ENCODE results near the gene FGD5.

Gene FGD5

GRCh38 chr3:14853271-14853951 is 34.6 kb downstream of the FGD5 start:
- DNase-seq: no peak

DNA sequence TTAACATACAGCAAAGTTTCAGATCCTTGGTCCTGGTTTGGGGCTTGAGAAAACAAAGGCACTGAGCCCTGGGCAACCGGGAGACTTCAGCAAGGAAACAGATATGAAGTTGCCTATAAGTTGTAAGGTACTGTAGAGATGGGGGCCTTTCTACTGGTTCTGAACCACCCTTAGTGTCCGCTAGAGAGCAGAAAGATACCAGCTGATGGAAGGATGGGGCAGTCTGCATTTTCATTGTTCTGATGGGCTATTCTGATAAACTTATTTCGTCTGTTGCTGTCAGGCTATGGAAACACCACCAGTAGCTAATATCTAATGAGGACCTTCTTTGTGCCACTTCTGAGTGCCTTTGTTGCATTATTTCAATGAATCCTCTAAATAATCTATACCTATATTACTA is 38.7 kb downstream of the FGD5 start:
- DNase-seq: no peak

- no peak for DNase-seq
These were observed 39.3 kb downstream of the FGD5 start for GRCh38 chr3:14858105-14858504.

- DNase-seq: no peak
These were observed 41.1 kb downstream of the FGD5 start for GRCh38 chr3:14859880-14860279.

DNA sequence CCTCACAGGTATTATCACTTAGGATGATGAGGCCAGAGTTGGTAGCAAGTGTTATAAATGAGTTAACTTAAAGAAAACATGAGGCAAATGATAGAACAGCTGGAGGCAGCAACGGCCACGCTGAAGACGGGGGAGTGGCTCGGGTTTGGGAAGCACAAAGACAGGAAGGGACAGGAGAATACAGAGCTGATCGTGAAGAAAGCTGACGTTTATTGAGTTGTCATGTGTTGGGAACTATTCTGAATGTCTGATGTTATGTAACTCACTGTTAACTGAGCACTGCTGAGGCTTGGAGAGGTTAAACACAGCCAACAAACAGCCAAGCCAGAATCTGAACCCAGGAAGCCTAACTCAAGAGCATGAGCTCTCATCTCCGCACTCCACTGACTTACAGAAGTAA is 42.3 kb downstream of the FGD5 start:
- no peak for DNase-seq

DNA sequence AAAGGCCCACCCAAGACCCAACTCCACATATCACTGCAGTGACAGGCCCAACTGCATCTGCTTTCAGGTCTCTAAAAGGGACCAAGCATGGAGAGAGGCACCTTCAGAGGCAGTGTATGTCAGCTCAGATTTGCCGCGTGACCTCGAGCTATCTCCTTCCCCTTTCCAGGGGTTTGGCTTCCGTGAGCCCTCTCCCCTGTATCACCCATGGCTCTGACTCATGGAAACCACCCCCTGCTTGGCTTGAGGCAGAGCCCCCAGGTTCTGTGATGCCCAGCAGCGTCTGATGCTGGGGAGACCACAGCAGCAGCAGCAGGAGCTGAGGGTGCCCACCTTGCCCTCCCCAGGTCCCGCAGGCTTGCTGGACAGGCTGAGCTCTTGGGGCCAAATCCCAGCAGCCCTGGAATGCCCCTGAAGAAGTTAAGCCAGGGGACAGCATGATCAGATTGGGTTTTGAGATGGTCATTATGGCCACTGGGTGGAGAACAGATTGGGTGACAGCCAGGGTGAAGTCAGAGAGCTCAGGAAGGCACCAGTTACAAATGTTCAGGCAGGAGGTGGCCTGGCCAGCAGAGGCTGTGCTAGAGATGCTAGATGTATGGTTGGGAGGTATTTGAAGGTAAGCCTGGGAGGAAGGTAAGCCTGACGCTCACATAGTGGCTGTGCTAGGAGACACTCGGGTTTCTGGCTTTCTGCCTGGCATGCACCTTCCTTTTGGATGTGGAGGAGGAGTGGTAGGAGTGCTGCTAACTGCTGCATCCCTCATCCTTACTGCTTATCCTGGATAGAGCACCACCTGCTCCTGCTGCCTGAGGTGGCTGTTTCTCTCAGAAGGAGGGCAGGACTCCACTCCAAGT is 42.9 kb downstream of the FGD5 start:
- DNase-seq: no peak

DNA sequence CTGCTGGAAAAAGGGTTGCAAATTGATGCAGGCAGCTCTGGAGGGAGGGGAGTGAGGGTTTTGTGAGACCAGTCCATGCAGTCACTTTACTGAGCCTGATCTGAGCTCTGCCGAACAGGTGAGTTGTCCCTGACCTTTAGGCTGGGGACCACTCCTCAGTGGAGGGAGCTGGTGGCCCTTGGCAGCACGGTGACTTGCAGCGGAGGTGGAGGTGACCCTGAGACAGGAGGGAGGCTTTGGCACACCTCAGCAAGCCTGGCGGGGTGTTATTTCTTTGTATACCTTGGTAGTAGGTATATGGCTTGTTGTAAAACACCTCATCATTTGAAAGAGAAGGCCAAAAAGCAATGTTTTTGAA is 43.5 kb downstream of the FGD5 start:
- DNase-seq: no peak

GRCh38 chr3:14862661-14863230 is 44.0 kb downstream of the FGD5 start:
- DNase-seq: no peak

DNA sequence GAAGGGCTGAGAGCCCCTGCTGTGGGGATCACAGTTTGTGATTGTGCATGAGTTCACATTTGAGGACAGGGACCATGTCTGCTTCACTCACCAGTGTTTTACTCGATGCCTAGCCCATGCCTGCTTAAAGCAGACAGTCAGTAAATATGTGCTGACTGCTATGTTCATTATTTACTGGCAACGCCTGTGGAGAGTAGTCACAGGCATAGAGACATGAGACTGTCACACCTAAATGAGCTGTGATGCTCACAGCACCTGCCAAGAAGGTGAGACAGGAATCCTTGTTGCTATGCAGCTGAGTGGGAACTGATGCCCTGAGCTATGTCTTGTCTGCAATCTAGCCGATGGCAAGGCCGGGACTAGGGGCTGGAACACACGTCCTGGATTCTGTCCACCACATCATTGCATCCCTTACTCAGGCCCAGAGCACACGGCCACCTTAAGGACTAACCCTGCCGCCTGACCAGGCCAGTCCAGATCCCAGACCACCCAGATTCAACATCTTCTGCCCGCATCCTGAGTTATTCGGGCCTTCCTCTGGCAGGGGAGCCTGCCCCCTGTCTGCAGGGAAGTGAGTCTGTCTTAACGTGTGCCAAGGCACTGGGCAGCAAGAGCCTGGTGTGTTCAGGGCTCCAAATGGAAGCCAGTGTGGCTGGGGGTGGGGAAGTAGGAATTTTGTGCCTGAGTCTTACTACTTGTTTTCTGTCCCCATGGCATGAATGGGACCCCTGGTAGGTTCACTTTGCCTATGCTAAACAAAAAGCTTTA is 44.8 kb downstream of the FGD5 start:
- DNase-seq: no peak

DNA sequence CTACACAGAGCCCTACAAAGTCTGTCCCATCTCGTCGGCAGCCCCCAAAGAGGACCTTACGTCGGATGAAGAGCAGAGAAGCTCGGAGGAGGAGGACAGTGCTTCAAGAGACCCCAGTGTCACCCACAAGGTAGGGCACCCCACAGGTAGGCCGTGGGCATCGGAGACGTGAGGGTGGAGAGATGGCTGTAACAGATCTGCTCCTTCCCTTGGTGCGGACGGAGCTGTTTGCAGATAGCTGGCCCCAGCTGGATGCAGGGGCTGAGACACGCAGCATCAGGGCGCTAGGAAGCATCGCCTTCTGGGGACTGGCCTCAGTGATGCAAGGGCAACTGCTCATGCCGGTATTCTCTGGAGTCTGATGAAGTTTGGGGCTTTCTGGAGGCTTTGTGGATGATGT is 45.4 kb downstream of the FGD5 start:
- no peak for DNase-seq

DNA sequence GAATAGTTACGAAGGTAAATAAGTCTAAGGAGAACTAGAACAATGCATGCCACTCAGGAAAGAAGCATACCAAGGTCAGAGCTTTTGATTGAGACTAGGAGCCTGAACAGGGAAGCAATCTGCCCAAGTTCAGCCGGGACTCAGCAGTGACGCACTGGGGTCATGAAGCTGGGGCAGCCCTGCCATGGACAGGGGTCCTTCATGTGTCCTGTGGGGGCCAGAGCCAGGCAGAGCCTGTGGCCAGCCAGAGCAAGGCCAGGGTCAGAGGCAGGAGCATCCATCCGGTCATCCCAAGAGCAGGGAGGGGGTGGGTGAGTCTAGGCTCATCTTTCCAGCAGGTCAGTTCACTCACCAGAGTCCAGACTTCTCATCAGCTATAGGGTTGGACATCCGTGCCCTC is 47.9 kb downstream of the FGD5 start:
- no peak for DNase-seq

DNA sequence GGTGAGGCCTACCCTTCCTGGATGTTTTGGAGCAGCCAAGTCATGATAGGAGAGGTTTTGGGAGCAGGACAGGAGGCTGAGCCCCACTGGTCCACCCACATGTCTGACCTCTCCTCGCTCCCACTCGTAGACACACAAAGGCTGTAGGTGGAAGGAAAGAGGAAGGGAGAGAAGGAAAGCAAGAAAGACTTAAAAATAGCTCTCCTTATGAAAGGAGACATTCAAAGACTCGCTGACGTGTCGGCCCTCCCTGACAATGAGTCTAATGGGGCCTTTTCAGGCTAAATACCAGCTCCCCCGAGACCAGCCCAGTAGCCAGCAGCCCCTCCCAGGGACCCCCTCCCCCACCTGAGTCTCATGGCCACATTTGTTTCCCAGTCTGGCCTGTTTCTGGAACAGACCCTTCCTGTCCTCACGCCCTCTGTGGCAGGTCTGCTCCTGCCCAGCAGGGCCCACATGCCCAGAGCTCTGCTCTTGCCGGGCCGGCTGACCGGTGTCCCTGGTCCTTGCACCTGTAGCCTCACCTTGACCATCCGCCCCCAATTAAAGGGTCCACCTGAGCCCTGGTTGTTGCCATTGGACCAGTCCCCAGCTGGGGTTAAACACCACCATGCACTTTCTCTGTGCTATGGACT is 49.3 kb downstream of the FGD5 start:
- no peak for DNase-seq

DNA sequence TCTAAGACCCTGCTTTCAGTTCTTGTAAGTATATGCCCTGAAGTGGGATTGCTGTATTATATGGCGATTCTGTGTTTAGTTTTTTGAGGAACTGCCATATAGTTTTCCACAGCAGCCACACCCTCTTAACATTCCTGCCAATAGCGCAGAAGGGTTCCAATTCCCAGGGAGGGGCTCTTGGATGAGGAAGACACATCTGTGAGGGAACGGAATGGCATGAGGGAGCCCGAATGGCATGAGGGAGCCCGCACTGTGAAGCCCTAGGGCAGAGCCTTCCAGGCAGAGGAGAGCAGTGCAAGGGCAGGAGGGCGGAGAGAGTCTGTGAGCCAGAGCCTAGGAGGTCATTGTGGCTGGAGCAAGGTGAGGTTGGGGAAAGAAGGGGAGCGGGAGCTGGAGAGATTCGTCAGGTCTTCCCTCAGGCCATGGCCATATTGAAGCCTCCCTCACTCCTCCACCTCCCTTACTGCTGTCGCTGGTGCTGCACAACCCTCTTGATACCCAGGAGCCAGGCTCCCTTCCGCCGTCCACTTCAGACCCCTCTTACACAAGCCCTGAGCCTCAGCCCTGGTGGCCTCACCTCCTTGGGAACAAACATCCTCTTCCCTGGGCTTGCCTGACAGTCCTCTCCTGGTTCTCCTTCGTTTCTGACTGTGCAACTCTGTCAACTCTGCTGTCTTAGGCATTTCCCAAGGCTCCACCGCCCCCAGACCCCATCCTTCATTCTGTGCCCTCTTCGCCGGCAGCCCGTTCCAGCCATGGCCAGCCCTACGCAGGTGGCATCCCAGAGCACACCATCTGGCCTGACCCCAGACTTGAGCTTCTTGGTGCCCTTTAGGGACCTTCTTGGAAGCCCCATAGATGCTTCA is 51.4 kb downstream of the FGD5 start:
- DNase-seq: no peak

DNA sequence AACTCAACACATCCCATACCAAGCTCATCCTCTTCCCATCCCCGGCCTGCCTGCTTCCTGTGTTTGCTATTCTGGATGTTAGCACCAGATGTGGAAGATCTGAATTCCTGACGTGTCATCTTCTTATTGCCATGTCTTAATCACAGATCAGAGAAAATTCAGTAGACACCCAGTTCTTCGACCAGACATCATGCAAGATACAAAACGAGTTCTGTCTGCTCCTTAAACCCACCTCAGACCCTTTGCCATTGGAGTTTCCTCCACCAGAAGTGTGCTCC is 52.0 kb downstream of the FGD5 start:
- no peak for DNase-seq

- DNase-seq: no peak
These were observed 52.9 kb downstream of the FGD5 start for GRCh38 chr3:14871456-14872200.

DNA sequence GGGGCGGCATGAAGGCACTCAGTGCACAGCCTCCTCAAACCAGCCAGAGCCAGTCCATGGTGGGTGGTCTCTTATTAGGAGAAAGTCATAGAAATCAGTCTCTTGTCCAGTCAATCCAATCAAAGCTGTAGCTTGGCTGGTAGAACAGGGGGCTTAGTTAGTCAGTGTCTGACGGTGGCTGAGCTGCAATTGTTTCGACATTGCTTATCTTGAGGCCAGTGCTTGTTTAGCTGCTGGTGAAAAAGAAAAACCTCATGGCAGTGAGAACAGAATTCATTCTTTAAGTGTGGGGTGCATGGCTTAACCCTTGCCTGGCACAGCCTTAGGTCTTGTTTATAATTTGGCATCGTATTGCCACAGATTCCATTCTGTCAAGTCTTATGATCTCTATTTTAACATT is 53.9 kb downstream of the FGD5 start:
- no peak for DNase-seq

DNA sequence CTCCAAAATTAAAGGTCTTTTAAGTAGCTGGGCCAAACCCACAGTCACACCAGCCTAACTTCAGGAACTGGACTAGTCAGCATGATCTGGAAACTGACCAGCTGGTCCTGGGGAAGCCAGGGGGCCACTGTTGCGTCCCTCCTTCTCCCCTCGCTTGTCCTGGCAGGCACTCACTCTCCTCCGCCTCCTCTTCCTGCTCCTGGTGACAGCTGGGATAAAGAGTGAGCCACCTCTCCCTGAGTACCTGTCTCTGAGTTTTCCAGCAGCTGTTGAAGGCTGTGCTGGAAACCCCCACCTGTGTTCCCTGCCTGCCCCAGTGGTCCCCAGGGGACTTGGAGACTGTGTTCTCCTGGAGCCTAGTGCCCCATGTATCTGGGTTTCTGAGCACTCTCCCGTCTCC is 56.0 kb downstream of the FGD5 start:
- DNase-seq: no peak

- no peak for DNase-seq
These were observed 56.8 kb downstream of the FGD5 start for GRCh38 chr3:14875411-14876175.

GRCh38 chr3:14876921-14877333 is 58.2 kb downstream of the FGD5 start:
- DNase-seq: no peak

DNA sequence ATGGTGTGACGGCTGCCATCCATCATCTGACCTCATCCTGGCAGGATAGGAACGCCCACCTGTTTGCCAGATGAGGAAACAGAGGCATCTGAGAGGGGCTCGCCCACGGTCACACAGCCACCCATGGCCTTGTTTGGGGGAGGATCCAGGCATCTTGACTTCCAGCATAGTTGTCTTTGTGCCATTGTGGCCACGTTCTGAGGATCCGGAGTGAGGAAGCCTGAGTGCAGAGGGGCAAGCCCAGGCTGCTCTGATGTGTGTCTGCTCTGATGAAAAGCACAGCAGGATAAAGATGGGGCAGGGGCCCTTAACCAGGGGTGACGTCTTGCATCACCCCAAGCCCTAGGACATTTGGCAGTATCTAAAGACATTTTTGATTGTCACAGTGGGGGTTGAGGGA is 58.7 kb downstream of the FGD5 start:
- DNase-seq: no peak
